GM18909 (cell line): ENCODE data around the gene SCGB1C2.

ENCODE experiments used
- ATAC-seq: cut with Tn5 transposase; IDR thresholded peaks from one replicate; pipeline ENCODE4 v1.9.1; 2021; ENCODE audit warnings: mild to moderate bottlenecking; ENCODE audit not compliant: unreplicated experiment, poor library complexity

Gene SCGB1C2

GRCh38 chr17:147796-148740 is 10.7 kb downstream of the SCGB1C2 start:
- ATAC-seq = no peak

DNA sequence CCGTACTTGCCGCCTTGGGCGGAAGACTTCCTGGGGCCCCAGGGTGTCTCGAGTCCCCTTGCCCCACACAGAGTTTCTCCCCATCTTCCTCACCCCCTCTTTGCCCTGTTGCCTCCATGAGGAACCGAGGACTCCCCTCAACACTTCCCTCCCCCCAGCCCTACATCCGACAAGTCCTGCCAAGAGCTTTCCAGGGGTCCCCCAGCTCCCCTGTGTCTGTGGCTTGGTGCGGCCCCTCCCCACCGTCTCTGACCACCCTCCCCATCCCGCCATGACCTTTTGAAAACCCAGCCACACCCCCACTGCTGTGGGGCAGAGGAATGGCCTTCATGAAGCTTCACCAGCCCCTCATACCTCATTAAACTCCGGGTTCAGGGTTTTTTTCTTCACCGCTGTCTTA is 11.4 kb downstream of the SCGB1C2 start:
- ATAC-seq = no peak

DNA sequence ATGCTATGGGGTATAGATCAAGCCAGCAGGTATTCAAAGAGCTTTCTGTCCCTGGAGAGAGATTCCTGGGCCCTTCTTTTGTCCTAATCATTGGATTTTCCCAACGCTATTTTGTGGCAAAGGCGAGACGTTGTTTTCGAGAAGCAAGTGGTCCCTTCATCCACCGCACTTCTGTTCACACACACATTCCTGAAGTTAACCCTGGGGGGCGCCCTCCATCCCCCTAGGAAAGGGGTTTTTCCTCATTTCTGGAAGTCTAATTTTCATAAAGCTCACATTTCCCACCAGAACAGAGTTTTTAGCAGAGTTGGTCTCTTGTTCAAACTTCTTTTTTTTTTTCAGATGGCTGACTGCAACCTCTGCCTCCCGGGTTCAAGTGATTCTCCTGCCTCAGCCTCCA is 11.9 kb downstream of the SCGB1C2 start:
- ATAC-seq = no peak

DNA sequence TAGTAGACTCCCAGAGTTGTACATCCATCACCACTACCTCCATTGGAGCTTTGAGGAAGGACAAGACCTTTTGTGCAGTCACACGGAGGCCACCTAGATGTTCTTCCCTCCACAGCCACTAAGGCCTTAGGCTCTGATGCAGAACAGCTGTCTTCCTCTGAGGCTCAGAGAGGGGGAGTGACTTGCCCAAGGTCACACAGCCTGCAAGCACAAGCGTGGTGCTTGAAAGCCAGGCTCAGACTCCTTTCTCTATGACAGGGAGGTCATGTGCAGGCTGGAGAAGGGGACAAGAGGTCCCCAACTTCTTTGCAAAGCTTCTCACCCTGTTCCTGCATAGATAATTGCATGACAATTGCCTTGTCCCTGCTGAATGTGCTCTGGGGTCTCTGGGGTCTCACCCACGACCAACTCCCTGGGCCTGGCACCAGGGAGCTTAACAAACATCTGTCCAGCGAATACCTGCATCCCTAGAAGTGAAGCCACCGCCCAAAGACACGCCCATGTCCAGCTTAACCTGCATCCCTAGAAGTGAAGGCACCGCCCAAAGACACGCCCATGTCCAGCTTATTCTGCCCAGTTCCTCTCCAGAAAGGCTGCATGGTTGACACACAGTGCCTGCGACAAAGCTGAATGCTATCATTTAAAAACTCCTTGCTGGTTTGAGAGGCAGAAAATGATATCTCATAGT is 12.7 kb downstream of the SCGB1C2 start:
- no peak for ATAC-seq

- ATAC-seq = no peak
Measured at GRCh38 chr17:151004-151403, 13.6 kb downstream of the SCGB1C2 start.

DNA sequence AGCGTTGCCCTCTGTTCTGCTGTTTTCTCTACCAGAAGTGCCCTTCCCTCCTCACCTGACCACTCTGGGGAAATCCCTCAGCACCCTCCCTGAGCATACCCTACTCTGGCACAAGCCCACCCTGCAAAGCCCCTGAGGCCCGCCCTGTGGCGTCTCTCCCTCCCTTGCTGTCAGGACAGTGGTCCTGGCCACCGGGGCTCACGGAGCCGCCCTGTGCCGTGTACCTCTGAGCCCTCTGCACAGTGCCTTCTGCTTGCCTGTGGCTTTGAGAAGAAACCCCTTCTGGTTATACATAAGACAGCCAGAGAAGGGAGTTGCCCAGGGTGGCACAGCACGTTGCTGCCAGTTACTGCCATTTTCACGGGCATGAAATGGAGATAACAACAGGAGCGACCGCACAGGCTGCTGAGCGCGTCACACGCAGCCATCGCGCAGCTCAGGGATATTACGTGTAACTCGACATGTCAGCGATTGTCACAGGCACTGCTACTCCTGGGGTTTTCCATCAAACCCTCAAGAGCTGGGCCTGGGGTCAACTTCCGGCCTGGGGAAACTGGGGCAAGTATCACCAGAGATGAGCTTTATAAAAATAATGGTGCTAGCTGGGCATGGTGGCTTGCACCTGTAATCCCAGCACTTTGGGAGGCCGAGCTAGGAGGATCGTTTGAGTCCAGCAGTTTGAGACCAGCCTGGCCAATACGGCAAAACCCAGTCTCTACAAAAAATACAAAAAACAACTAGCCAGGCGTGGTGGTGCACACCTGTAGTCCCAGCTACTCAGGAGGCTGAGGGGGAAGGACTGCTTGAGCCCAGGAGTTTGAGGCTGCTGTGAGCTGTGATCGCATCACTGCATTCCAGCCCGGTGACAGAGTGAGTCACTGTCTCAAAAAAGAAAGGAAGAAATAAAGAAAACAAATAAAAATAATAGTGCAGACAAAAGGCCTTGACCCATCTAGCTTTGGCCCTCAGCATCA is 14.8 kb downstream of the SCGB1C2 start:
- ATAC-seq = no peak

- ATAC-seq = no peak
Measured at GRCh38 chr17:152860-153420, 15.6 kb downstream of the SCGB1C2 start.

- no peak for ATAC-seq
Measured at GRCh38 chr17:153851-154250, 16.5 kb downstream of the SCGB1C2 start.

DNA sequence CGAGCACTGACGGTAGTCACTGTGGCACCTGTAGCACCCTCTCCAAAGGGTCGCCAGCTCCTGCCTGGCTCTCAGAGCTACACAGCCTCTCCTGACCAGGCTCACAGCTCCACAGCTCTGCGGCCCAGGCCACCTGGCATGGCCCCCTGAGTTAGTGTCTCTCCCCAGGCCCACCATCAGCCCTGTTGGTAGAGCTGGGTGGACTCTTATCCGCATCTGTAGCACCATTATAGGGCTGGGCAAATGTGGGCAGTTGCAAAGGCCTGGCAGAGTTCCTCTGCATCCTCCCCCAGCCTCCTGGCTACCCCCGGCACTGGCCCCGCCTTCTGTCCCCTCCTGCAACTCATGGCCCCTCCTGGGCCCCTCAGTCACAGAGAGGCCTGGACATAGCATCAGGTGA is 18.2 kb downstream of the SCGB1C2 start:
- no peak for ATAC-seq

DNA sequence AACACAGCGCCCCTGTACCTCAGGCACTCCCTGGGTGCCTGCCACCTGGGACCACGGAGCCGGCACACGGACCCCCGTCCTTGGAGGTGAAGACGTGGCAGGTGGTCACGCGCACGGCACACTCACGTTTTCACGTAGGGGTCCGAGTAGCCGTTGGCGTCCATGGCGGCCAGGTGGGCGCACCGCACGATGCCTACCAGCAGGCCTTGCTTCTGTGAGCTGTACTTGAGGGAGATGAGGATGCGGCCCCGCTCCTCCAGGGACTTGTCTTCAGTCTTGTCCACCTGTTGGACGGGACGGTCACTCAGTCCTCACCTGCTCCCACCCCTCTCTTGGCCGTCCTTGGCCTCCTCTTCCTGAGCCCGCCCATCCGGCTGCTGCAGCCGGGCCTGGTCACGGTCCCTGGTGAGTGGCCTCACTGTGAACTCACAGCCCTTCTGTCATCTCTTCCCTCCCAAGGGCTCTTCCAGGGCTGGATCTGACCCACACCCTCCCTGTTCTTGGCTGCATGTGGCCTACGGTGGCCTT is 18.8 kb downstream of the SCGB1C2 start:
- ATAC-seq = no peak

- no peak for ATAC-seq
Measured at GRCh38 chr17:156946-157345, 19.6 kb downstream of the SCGB1C2 start.

DNA sequence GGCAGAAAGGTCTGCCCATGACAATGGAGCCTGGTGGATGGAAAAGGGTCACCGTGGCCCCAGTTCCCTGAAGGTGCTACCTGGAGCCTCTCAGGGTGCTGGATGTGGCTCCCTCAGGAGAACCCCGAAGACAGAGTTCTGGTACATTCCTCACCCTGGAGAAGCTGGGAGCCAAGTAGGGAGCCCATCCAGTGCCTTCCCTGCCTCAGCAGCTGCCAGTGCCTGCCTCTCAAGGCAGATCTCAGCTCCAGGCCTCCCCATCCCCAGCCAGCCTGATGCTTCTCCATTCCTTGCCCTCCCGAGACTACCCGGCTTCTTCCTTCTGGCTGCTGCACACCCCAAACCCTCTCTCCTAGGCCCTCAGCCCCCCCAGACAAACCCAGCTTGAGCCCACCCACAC is 20.5 kb downstream of the SCGB1C2 start:
- no peak for ATAC-seq

GRCh38 chr17:158379-158778 is 21.0 kb downstream of the SCGB1C2 start:
- no peak for ATAC-seq

DNA sequence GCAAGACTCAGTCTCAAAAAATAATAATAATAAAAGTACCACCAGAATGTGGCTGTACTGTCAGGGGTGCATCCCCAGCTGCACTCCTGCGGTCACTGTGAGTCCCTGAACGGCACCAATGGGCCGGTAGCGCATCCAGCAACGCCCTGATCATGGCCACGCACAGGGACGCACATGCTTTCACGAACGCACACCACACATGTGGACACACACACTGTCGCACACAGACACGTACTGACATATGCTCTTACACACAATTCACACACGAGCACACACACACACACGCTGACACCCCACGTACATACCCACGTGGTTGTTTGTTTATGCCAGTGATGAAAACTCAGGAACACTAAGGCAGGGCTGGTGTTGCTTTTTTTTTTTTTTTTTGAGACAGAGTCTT is 22.2 kb downstream of the SCGB1C2 start:
- no peak for ATAC-seq

DNA sequence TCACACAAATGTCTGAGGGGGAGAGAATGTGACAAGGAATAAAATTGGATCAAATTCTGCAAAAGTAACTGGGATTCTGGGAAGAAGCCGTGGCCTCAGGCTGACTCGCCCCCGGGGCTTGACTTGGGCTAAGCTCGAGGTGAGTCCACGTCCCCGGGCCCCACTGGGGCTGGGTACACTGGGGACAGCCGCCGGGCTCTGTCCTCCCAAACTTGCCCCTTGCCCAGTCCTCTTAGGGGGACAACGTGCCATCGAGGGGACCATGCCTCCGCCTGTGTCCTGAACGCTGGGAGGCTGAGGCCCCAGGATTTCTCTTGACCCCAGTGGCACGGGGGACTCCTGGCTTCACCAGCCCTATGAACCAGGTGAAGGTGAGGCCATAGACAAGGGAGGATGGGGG is 23.0 kb downstream of the SCGB1C2 start:
- ATAC-seq = no peak

- ATAC-seq = no peak
Measured at GRCh38 chr17:161481-161880, 24.1 kb downstream of the SCGB1C2 start.

- no peak for ATAC-seq
Measured at GRCh38 chr17:162689-163088, 25.3 kb downstream of the SCGB1C2 start.

DNA sequence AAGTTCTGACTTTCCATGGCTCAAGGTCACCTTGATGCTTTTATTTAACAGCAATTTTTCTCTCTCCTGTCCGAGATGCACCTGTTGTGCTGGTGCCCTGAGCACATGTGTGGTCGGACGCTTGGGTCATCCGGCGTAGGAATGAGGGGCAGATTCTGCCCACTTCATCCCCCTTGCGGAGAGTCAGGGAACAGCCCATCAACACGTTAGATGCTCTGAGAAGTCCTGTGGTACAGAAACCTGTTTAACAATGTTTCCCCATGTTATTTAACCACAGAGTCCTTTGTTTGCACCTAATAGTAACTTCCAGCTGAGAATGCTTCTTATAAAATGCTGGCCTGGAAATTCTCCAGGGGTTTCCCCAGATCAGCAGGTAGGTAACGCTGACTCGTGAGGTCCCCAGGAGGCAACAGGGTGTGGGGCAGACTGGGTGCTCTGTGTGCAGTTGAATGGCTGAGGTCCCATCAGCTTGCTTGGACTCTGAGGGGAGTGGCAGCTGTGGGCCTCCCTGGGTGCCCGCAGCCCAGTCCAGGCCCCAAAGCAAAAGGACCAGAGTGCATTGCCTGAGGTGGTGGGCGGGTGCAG is 26.2 kb downstream of the SCGB1C2 start:
- no peak for ATAC-seq
